GM18511 (cell line): ENCODE results near the gene CDH22.

Experiments used
- ATAC-seq: cut with Tn5 transposase; IDR thresholded peaks from one replicate; pipeline ENCODE4 v1.9.1; 2021; ENCODE audit warnings: mild to moderate bottlenecking, moderate library complexity; ENCODE audit not compliant: unreplicated experiment

The CDH22 gene

DNA sequence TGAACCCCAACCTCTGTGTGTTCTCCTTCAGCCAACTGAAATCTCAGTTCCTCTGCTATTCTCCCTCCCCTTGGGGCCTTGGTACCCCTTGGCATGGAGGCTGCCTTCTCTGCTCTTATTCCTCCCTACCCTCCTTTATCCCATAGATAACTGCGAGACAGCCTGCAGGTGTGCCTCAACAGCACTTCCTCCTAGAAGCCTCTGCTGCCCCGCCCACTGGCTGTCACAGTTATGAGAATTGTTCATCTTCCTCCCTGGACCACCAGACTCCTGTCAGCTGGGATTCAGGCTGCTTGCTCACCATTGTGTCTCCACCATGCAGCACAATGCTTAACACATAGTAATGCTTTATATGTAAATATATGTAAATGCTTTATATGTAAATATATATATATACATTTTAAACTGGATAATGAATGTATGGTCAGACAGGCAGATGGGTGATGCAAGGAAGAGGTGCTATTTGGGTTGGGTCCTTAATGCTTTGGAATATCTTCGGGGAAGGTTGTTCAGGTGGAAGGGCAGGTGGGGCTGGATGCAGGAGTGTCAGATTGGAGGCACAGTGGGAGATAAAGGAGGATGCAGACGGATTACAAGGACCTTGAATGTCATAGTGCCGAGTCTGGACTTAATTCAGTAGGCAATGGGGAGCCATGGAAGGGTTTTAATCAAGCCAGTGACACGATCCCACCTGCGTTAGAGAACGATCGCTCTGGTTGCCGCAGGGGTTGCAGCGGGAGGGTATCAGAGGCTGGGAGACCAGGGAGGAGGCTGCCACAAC, 4.9 kb downstream of the CDH22 start:
- no peak for ATAC-seq

GRCh38 chr20:46302106-46302505, 6.2 kb downstream of the CDH22 start:
- no peak for ATAC-seq

- ATAC-seq = no peak
Observed at GRCh38 chr20:46300281-46300680, 8.0 kb downstream of the CDH22 start.

DNA sequence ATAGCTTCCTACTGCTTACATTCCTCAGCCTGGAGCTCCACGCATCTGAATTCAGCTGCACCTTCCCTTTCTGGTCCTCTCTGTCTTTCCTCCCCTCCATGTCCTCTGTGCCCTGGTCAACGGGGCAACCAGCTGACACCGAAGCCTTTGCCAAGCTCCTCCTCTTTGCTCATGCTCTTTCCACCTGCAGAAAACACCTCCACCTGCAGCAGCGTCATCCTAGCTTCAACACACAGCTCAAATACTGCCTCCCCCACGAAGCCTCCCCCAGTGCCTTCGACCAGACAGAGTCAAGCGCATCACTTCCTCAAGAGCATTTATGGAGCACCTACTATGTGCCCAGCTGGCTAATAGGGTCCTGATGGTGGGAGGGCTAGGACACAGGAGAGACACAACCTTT, 9.2 kb downstream of the CDH22 start:
- no peak for ATAC-seq

DNA sequence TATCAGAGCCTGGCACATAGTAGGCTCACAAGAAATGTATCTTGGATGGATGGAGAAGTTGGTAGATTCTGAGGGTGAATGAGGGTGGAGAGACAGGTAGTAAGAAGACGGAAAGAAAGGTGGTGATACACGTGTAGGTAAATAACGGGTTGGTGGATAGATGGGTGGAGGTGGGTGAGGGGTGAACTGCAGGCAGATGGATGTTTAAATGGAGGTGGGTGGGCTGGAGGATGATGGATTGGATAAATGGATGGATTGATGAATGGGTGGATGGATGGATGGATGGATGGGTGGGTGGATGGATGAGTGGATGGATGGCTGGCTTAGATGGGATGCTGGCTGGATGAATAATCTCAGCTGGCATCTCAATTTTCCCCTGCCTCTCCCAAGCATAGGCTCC, 9.9 kb downstream of the CDH22 start:
- no peak for ATAC-seq

DNA sequence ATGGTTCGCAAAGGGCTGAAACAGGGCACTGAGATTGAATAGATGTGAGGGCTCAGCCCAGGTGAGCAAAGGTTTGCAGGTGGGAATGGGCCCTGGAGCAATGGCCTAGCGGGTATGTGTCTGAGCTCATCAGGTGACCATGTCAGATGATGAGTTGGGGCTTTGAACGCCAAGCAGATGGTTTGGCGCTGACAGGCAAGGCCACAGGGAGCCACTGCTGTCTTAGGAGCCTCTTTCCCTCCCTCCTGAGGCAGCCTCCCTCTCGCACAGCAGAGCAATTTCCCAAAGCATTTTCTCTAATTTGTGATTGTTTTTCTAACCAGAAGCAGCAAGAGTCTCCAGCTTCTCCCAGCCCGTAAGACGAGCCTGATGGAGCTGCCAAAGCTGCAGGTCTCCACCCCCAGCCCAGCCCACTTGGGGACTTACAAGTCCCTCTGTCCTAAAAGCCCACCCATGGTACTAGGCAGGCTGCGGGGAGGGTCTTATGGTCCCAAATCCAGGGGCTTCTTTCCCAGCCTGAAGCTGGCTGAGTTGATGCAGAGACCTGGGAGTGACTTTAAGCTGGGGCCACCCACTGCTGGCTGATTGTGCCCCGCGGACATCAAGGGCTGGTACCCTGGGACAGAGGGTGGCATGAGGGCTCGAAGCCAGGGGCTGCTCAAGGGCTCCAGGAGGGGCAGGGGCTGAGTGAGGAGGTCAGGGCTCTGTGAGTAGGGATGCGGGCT, 11.6 kb downstream of the CDH22 start:
- no peak for ATAC-seq

DNA sequence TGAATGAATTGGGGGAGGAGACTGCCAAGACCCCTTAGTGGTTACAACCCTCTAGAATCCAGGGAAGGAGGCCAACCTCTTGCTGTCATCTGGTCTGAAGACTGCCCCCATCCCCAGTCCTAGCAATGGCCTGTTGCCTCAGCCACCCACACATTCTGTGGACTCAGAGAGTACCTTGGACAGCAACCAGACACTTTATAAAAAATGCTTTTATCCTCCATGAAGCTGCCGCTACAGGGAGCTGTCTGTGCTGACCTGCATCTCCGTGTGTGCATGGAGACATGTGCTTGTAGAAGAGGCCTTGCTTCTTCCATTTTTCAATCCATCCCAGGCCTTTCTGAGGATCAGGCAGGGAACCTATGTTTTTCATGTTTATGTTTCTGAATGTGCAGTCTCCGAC, 15.2 kb downstream of the CDH22 start:
- no peak for ATAC-seq

GRCh38 chr20:46291401-46291800, 16.9 kb downstream of the CDH22 start:
- no peak for ATAC-seq

- ATAC-seq = no peak
Observed at GRCh38 chr20:46289432-46289831, 18.9 kb downstream of the CDH22 start.

DNA sequence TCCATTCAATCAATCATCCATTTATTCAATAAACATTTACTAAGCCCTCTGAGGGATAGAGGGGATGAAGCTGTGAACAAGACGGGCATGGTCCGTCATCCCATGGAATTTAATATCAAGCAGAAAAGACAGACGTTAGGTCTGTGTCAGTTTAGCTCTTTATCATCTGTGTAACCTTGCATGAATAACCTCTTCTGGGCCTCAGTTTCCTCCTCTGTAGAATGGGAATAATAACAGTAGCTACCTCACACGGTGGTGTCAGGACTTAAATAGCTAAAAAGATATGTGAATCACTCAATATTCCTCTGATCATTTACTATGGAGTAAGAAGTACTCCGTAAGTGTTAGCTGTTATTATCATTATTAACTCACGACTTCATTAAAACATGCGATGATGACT, 21.3 kb downstream of the CDH22 start:
- no peak for ATAC-seq

GRCh38 chr20:46286382-46286781, 21.9 kb downstream of the CDH22 start:
- no peak for ATAC-seq

GRCh38 chr20:46285740-46286139, 22.6 kb downstream of the CDH22 start:
- no peak for ATAC-seq

DNA sequence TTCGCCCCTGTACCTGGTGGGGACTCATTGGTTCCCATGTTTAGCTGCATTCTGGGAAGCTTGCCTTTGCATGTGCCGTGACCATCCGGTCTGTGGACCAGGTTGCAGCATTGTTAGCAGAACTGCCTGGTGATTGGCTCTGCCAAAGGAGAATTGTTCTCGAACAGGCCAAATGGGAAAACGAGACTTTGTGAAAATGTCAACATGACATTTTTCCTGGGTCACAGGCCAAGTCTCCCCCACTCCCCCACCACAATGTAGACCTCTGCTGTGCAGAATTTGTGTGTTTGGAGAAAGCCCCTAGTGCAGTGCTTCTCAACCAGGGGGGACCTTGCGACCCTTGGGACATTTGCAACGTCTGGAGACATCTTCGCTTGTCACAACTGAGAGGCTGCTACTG, 23.2 kb downstream of the CDH22 start:
- no peak for ATAC-seq

GRCh38 chr20:46284040-46284427, 24.3 kb downstream of the CDH22 start:
- ATAC-seq = no peak

DNA sequence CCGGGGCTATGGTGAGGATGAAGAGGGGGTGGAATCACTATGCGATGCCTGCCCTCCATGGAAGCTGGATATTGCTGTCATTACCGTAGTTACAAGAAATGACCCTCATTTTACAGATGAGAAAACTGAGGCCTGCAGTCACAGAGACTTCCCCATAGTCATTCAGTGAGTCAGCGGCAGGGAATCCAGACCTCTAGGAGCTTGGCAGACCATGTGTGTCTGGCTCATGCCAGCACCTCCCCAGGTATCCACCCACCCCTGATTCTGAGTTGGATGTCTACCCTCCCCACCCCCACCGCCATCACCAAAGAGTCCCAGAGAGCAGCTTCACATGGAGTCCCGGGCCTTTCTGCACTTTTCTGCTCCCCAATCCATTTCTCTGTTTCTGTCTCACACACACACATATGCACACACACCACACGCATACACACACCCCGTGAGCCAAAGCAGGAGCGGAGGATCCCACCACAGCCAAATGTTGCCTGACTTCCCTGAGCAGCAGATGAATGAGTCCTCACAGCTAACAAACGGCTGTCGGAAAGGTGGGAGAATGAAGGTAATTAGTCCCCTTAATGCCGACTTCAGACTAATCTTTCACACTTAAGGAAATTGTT, 24.8 kb downstream of the CDH22 start:
- no peak for ATAC-seq

GRCh38 chr20:46282669-46283068, 25.6 kb downstream of the CDH22 start:
- no peak for ATAC-seq

DNA sequence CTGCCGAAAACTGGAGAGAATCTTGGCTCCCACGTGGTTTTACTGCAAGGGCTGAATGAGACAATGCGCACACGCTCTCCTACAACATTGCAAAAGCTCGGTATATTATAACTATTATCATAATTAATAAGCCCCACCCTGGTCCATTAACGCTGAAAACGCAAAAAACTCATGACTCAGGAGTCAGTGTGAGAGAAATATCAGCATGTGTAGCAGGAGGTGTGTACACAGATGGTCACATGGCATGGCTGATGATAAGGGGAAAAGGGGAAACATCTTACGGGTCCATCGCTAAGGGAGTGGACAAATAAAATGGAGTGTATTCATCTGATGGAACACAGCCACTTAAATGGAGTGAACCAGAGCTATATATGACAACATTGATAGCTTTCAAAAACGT, 29.2 kb downstream of the CDH22 start:
- no peak for ATAC-seq

- ATAC-seq = no peak
Observed at GRCh38 chr20:46277602-46278001, 30.7 kb downstream of the CDH22 start.

DNA sequence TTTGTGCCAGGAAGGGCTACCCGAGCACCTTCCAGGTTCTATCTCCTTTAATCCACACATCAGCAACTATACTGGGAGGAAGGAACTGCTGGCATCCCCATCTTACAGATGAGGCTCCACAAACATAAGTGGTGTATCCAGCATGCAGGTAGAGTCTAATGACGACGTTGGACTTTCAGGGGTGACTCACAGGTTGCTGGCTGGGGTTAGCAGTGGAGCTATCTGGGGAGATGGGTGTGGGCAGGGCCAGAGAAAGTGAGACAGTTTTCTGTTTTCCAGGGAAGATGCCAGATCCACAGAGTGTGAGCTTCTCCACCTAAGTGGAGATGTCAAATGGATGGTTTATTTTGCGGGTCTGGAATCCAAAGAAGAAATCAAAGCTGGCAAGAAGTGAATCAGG, 31.8 kb downstream of the CDH22 start:
- no peak for ATAC-seq

- no peak for ATAC-seq
Observed at GRCh38 chr20:46275091-46275490, 33.2 kb downstream of the CDH22 start.

GRCh38 chr20:46273717-46274116, 34.6 kb downstream of the CDH22 start:
- ATAC-seq = no peak

DNA sequence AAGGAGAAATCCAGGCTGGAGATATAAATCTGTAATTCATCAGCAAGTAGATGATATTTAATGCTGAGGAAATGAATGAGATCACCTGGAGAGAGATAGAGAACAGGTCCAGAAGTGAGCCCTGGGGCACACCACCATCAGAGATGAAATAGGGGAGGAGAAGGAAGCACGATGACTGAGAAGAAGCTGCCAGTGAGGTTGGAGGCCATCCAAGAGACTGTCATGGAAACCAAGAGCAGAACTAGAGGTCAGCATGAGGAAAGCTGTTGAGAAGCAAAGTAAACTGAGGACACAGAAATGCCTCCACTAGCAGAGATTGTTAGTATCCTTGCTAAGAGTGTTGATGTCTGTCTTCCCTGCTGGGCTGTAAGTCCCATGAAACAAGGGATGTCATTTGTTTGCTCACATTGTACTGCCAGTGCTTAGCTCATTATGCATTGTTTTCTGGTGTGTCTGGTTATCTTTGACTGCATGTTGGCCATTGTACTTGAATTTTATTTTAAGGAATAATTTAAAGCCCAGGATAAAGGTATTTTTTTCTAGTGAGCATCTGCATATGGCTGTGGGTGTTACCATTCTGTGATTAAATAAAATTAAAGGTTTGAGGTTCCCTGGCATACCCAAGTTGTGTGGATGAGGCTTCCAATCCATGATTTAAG, 35.8 kb downstream of the CDH22 start:
- no peak for ATAC-seq
